ENCODE data around the gene CP.

CP gene

DNA sequence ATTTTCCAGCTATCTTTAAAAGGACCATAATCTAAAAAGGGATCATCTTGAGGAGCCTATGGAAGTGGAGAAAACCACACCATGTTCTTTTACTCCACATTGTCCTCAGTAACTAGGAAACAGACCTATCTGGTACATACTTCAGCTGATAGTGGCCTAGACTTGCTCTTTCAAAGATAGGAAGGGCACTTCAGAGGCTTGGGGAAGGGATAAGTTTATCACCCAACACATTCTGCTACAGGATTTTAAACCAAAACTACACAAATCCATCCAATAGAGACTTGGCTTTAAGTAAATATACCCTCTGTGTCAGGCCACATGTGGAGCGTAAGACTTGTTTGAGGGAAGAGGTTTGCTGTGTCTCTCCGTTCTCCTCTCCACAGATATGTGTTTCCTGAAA lies 35.4 kb downstream of the CP start:
- no peak for DNase-seq (ENCODE audit: low read depth)

DNA sequence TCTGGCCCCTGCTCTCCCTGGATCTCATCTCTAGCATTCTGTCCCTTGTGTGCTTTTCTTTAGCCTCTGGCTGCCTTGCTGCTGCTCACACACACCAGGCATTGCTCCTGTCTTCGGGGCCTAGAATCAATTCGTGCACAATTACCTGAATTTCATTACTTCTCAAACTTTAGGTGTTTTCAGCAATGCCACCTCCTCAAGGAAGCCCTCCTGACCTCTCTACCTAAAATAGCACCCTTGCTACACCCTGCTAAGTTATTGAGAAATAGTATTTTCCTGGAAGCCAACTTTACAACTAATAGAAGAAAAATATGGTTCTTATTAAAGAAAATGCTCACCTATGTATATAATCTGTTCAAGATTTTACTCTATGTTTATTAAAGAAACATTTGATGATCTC lies 40.4 kb downstream of the CP start:
- DNase-seq (ENCODE audit: low read depth) = no peak

DNA sequence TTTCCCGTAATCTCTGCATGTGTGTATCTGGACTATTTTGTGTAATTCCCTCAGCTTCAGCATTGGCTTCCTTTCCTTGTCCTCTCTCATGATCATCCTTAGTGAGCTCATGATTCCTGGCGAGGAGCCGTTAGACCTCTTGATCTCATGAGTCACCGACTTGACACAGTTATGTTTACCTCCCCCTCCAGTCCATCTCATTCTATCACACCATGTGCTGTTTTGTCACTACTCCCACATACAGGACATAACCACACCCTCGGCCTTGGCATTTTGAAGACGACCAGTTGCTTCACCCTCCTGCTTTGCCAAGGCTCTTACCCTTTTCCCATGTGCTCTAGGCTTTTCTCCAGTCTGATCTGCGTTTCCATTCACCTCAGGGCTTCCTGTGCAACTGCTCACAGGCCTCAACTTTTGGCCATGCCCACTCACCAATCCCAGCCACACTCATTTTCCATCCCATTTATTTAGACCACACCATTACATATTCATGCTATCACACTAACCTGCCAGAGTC lies 41.5 kb downstream of the CP start:
- DNase-seq (ENCODE audit: low read depth) = no peak

DNA sequence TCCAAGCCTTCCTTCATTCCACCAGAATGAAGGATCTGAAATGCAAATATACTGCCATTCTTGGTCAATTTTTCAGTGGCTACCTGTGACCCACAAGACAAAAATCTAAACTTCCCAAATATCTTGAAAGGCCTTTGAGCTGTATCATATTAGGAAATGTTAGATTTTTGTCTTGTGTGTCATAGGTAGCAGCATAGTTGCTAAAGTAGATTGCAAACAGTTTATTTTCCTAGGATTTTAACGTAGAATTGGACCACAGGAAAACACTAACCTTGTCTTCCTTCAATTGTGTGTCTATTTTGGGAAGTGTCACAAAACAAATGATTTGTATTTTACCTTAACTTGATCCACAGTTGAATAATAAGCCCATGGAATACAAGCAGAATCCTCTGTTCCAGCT lies 42.4 kb downstream of the CP start:
- DNase-seq (ENCODE audit: low read depth) = no peak

DNA sequence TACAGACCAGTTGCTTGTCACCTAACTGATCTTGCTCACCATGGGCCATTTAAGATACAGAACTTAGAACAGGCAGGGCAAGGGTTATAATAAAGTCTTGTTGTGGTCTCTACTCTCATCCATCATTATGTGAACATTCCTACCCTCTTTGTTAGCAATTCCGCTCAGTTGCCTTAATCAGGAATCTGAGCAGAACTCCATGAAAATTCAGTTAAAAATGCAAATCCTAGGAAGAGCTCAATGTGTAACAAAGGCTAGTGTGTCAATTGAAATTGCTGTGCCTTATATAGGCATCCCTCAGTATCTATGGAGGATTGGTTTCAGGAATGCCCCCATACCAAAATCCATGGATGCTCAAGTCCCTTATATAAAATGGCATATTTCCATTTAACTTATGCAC lies 44.5 kb downstream of the CP start:
- DNase-seq (ENCODE audit: low read depth) = no peak

DNA sequence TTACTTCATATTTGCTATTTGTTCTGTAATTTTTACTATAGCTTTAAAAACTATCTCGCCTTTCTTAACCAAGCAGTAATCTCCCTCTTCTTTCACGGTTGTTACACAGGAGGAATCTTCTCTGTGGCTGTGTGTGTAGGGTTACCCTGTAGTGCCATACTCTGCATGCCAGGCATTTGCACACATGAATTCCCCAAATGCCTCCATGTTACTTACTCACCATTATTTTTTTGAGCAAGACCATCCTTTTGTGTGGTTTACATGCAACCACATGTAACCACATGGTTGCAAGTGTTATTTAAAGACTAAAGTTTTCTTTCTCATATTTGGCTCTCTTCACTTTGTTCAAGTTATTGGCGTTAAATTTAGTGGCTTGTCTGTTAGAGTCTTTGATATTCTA lies 46.7 kb downstream of the CP start:
- no peak for DNase-seq (ENCODE audit: low read depth)

DNA sequence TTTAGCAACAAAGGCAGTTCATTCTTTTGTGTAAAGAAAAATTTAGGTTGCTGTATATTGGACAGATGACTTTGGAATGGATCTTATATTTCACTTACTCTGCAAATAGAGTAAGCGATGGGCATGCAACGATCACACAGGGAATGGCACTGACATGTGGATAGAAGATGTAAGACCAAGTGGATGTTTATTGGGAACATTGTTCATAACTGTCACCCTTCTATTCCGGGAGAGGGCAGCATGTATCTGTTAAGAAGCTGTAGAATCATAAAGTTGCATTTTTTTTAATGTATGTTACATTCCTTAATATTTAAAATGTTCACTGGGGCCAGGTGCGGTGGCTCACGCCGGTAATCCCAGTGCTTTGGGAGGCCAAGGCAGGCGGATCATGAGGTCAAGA lies 51.0 kb downstream of the CP start:
- DNase-seq (ENCODE audit: low read depth) = no peak

DNA sequence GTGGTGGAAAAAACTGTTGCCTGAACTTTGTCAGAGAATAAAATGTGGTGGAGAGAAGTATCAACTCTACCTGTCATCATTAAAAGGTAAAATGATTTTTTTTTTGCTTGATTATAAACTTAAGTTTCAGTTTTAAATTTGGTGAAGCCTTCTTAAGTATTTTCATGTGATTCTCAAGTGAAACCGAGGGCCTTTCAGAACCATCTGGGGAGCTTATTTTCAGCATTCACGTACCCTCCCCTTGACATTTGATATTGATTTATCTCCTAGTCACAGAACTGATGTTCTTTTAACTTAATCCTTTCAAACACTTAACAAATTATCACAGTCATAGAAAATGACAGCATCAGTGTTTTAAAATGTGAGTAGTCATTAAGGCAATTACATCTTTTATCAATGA lies 53.7 kb downstream of the CP start:
- no peak for DNase-seq (ENCODE audit: low read depth)

DNA sequence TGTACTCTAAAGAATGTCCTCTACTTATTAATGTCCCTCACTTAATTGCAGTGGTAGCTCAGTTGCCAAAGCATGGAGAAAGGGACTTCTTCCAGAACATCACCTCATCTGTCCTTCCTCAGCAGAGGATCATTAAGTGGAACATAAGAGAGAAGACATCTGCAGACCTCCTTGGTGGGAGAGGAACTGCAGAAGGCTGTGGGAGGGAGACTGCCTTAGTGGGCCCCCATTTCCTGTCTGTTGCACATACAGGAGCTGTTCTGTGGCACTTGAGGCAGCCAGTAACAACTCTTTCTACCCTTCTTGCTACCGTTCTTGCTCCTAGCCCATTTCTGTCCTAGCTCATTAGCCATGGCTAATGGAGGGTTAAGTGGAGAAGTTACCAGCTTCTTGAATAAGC lies 58.6 kb downstream of the CP start:
- no peak for DNase-seq (ENCODE audit: low read depth)

DNA sequence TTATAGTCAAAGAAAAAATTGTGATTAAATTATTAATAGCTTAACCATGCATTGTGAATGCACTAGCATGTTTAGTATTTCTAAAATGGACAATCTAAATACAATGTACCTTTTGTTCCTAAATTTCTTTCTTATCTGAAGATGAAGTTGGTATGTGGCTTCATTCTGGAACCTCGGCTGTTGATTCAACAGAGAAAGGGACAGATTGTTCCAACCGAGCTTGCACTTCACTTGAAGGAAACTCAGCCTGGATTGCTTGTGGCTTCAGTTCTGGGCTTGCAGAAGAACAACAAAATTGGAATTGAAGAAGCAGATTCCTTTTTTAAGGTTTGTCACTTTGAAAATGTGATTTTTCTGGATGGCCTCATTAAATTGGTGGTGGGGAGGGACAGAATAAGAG lies 59.6 kb downstream of the CP start:
- DNase-seq (ENCODE audit: low read depth) = no peak

DNA sequence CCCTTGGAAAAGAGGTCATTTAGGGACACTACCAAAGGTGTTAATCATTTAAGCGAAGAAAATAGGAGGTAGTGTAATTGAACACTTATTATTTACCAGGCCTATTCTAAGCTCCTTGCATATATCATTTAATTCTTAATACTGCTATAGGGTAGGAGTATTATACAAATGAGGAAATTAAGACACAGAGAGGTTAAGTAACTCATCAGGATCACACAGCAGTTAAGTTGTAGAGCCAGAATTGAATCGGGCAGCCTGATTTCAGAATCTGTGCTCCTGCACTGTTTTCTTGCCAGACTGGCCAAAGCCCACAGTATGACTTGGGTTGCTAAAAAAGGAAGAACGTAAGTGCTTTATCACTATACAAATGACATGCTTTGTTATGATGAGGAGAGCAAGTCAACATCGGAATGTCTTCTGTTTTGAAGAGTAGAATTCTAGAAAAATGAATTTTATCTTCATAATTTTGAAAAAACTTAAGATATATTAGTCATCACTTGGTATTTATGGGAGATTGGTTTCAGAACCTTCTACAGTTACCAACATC lies 60.8 kb downstream of the CP start:
- no peak for DNase-seq (ENCODE audit: low read depth)

DNA sequence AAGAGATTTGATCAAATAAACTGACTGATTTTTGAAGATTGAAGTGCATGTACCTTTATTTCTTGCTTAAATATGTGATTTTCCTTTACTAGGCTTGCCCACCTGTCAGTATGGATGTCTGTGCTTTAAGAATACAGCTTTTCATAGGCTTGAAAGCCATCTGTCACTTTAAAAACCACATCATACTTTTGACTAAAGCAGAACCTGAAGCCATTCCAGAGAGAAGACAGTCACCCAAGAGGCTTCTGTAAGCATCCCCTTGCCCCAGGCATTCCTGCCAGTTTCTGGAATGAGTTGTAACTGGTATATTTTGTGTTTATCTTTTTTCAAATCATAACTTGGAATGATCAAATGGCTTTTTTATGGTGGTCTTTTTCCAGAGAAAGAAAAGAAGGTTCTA lies 68.2 kb downstream of the CP start:
- no peak for DNase-seq (ENCODE audit: low read depth)

DNA sequence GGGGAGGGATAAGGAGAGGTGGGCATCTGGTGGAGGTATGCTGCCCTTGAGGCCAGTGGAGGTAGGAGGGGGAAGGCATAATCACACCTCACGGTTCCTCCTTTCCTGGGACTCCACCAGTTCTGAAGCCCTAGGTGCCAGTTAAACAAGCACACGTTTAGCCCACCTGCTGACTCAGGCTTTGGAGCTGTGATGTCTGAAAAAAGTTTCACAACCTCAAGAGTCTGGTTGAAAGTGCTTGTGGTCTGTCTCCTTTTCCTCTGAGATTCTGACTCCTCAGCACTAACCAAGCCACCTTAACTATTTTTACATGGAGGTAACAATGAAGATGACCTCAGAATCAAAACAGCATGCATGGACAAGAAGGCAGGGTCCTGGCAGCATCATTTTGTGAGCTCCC lies 69.2 kb downstream of the CP start:
- no peak for DNase-seq (ENCODE audit: low read depth)

DNA sequence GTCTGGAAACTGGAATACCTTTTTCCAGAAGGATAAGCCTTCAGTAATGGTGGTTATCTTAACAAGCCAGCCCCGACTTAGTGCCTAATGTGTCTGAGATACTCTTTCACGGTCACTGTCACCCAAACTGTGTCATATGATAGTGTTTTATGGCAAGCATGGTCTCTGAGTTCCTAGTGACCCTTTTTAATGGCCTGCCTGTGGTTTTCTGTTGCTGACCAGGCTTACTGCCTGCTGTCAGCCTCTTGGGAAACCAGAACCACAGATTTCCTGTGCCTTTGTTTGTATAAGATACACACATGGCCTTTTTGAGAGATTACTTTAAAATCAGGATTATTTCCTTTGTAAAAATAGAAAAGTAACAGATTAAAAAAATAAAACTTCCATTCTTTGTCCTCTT lies 69.8 kb downstream of the CP start:
- DNase-seq (ENCODE audit: low read depth) = no peak

DNA sequence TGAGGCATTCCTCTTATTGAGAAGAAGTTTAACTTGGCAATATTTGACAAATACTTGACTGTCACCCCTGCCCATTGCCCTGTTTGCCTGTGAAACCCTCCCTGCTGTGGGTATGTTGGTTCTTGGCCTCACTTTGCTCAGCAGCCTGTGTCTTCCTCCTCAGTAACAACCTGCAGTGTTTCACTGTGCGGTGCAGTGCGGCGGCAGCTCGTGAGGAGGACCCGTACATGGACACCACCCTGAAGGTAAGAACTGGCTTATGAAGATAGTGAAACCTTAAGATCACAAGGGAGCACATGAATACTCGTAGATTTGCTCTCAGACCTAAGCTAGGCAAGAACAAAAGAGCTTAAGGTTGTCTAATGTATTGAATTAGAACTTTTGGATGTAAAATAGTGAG lies 71.2 kb downstream of the CP start:
- DNase-seq (ENCODE audit: low read depth) = no peak

DNA sequence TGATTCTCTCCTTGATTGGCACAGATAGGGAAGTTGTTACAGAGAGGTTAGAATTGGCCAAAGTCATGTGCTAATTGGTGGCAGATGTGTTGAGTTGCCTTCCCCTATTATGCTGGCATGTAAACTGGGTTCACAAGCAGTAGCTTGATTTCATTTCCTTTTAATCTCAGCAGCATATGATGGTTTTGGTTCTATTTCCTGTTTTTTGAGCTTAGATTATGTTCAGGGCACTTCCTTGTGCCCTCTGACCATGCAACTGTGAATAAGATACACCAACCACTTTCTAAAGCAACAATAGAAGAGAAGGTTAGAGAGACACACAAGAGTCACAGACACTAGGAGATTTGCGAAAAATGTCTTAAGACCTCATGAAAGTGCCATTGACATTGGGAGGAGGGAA lies 75.7 kb downstream of the CP start:
- no peak for DNase-seq (ENCODE audit: low read depth)

DNA sequence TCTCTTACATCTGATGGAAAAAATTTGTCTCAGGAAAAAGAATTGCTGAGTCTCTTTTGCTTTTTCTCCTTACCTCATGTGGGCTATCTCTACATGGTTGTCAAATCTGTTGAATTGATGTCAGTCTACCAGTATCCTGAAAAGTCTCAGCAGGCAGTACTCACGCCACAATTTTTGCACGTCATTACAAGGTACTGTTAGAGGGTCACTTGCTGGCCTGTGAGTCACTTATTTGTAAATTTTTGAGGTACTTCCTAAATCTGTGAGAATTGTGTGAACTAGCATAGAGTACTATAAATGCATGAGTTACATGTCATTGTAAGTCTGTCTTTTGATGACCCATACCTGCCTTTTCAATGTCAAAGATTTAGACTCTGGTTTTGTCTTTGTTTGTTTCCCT lies 76.3 kb downstream of the CP start:
- DNase-seq (ENCODE audit: low read depth) = no peak

DNA sequence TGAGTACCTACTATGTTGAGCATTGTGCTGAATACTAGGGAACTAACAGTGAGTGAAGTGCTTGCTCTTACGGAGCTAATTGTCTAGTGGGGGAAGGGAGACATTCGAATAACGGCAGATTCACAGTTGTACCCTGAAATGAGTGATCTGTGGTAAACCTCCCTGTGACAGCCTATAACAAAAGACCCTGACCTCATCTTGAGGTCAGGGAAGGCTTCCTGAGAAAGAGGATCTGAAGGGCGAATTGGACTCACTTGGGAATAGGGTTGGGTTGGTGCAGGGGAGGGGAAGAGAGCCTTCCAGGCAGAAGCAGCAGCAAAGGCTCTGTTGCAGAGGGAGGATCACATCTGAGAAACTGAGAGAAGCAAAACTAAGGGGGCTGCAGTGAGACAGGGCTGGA lies 78.9 kb downstream of the CP start:
- DNase-seq (ENCODE audit: low read depth) = no peak

DNA sequence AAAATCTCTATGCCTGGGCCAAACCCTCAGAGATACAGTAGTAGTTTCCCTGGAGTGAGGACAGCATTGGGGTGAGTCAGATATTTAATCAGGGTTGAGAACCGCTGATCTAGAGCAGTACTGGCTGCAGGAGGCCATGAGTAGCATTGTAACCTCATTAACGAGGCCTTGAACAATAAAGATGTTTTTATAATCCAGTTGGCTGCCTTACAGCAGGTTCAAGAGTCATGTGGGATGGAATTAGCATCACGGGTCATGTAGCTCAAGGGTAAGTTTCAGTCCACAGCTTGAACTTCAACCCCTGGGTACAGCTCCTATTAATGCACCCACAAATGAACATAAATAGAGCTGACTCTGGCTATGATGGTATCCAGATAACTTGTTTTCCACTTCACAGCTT lies 87.1 kb downstream of the CP start:
- DNase-seq (ENCODE audit: low read depth) = no peak

DNA sequence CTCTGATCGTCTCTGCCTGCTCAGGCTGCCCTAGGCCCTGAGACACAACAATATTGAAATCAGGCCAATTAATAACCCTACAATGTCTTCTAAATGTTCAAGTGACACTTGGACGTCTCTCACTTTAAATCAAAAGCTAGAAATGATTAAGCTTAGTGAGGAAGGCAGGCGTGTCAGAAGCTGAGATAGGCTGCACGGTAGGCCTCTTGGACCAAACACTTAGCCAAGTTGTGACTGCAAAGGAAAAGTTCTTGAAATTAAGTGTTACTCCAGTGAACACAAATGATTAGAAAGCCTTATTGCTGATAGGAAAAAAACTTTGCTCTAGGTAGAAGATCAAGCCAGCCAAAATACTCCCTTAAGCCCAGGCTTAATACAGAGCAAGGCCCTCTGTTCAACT lies 90.0 kb downstream of the CP start:
- DNase-seq (ENCODE audit: low read depth) = no peak

DNA sequence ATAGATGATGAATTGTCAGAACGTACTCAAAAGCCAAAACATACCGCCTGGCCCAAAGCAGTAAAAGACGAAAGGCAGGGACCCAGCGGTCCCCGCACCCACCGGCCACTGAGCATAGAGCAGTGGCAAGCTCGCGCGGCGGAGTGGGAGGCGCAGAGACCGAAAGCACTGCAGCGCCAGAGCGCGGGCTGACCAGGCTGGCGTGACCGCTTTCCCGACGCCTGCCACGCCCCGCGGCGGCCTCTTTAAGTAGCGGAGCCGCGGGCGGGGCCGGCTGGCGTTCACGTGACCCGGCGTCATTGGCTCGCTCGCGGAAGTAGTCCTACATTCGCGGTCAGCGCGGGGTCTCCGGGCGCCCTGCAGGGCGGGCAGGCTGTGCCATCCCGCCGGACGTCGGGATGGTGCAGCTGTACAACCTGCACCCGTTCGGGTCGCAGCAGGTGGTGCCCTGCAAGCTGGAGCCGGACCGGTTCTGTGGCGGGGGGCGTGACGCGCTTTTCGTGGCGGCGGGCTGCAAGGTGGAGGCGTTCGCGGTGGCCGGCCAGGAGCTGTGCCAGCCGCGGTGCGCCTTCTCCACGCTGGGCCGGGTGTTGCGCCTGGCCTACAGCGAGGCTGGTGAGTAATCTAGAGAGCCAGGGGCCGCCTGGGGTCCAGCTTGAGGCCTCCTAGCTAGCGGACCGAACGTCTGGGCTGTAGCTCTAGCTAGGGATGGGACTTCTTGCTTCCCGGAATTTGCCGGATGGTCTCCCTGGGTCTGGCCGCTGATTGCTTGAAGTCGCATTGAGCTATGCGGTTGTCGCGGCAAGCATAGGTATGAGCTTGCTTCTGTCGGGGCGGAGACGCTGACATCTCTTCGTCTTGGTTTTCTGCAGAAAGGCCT lies 92.1 kb downstream of the CP start, which contains the start of gene HPS3:
HPS3 (plus strand) TSS at position 313 of the 880 bp plus-strand sequence; CDS start at position 399, 86 bp downstream.
- DNase-seq (ENCODE audit: low read depth) = peak; percentile 65

DNA sequence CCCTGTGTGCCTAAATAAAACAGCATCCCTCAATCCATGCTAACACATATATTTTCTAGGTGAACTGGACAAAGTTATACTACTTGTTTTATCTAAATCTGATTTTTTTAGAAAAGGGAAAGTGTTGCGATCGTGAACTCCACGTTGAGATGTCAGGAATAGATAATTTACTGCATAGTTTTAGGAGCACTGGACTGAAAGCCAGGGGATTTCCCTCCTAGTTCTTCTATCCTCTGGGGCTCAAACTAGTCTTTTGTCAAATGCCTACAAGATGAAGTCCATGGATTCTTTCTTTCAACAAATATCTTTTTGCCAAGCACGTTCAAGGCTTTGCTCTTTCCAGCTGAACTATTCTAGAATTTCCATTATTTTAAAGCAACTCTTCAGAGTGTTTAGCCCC lies 92.8 kb downstream of the CP start:
- no peak for DNase-seq (ENCODE audit: low read depth)

DNA sequence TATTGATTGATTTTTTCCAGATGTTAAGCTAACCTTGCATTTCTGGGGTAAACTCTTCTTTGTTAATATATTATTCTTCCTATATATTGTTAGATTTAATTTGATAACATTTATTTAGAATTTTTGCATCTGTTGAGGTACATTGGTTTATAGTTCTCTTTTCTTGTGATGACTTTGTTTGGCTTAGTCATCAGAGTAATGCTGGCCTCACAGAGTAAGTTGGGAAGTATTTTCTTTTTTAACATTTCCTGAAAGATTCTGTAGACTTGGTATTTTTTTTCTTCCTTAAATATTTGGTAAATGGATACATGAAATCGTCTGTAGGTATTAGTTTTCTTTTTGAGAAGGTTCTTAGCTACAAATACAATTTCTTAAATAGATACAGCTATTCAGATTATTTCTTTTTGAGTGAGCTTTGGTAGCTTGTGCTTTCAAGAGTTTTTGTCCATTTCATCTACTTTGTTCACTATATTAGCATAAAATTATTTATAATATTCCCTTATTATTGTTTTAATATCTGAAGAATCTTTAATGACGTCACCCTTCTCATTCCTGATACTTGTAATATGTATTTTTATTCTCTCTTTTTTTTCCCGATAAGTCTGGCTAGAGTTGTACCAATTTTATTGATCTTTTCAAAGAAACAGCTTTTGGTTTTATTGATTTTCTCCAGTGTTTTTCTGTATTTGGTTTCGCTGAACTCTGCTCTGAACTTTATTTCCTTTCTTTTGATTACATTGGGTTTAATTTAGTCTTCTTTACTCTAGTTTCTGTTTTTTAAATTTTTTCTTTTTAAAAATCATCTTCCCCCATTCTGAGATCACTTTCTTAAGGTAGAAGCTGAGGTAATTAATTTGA lies 98.7 kb downstream of the CP start:
- DNase-seq (ENCODE audit: low read depth) = no peak
